Small intestine (tissue), 7 donors: ENCODE data around the gene NPM1. TPM values are rescaled to one million over a fixed set of nuclear protein-coding genes. Genes with fewer than 3 reads are reported as not detected.
"Not testable (repeated sequence)": the region's sequence is repeated elsewhere in the genome, so short reads cannot be mapped to it uniquely, and the experiment has no call there.

Experiments used
- DNase-seq, 2 donors: peaks; one replicate each; pipeline versions ENCODE4 v3.0.0 to v3.0.0-alpha.2; 2013
- FAIRE-seq: peaks from 2 replicates; lab custom pipeline; 2012; peaks lifted over from hg19 to GRCh38; lab: Jason Lieb, UNC
- H3K27ac ChIP-seq, 3 donors: one replicate each; pipeline ENCODE4 v1.5.1; 2013; ENCODE audit warnings: low read length in 2 of 3, mild to moderate bottlenecking in 2 of 3, control low read depth in 1 of 3, inconsistent platforms in 1 of 3, low read depth in 1 of 3, moderate library complexity in 1 of 3
- H3K27me3 ChIP-seq, 3 donors: one replicate each; pipeline ENCODE4 v1.6.1; 2013; ENCODE audit warnings: low read length in 3 of 3, inconsistent platforms in 1 of 3; ENCODE audit not compliant: control insufficient read depth in 3 of 3, insufficient read depth in 3 of 3
- H3K36me3 ChIP-seq, 3 donors: one replicate each; pipeline ENCODE4 v1.6.1; 2013; ENCODE audit warnings: low read length in 3 of 3, inconsistent platforms in 1 of 3, low read depth in 1 of 3, mild to moderate bottlenecking in 1 of 3, moderate library complexity in 1 of 3; ENCODE audit not compliant: control insufficient read depth in 3 of 3, insufficient read depth in 2 of 3
- H3K4me1 ChIP-seq, 3 donors: one replicate each; pipeline ENCODE4 v1.6.1; 2013; ENCODE audit warnings: low read length in 2 of 3, inconsistent platforms in 1 of 3, low read depth in 1 of 3, mild to moderate bottlenecking in 1 of 3, moderate library complexity in 1 of 3; ENCODE audit not compliant: control insufficient read depth in 3 of 3, insufficient read depth in 2 of 3
- H3K4me3 ChIP-seq, 3 donors: one replicate each; pipeline ENCODE4 v1.5.1; 2013; ENCODE audit warnings: low read length in 3 of 3, control low read depth in 1 of 3, inconsistent platforms in 1 of 3, low read depth in 1 of 3, mild to moderate bottlenecking in 1 of 3, moderate library complexity in 1 of 3
- H3K9me3 ChIP-seq, 2 donors: one replicate each; pipeline ENCODE4 v1.6.1; 2013; ENCODE audit warnings: low read depth in 1 of 2, low read length in 1 of 2; ENCODE audit not compliant: control insufficient read depth in 2 of 2, insufficient read depth in 1 of 2
- WGBS, 3 donors: extraction: QIAGEN DNeasy Blood & Tissue Kit; methylation state at CpG; one replicate each; pipeline ENCODE4 v1.1.7; 2013; 5-methylcytosine and 5-hydroxymethylcytosine counted together
- polyA plus RNA-seq, 4 donors: library from polyadenylated mRNA; stranded (reverse) in 3 of 4; unstranded in 1 of 4; fragments of 200-250 nt in 3 of 4; fragments of 120-200 nt in 1 of 4; gene quantifications; one replicate each; pipeline versions ENCODE4 v1.2.1 to v1.2.3, GENCODE V29; 2013
- donor health status: healthy with polysubstance abuse.
- donor health status: control.
- donor health status: control.
- donor health status: Bipolar disorder and iron deficiency.
- donor health status: healthy.

Gene NPM1
- polyA plus RNA-seq, 4 donors: 1,717 to 3,094 (median 2,104) TPM

GRCh38 chr5:171405615-171406014 lies 18.0 kb downstream of the NPM1 start:
- no peak for DNase-seq
- H3K4me1 ChIP-seq: peaks cover 0 to 4% (median 0%) of the 10 kb centered on the region in 3 donors
- FAIRE-seq: no peak
- 59 to 75% (median 59%) methylated on average over 3 of the region's 3 CpGs for WGBS, 3 donors
- H3K27ac ChIP-seq: no peak overlapping the region
- no peak overlapping the region for H3K4me3 ChIP-seq
- H3K9me3 ChIP-seq: no peaks in the 10 kb centered on the region
- H3K27me3 ChIP-seq: no peaks in the 10 kb centered on the region
- peaks cover 15 to 23% (median 18%) of the 10 kb centered on the region in 3 donors for H3K36me3 ChIP-seq

- H3K4me3 ChIP-seq: no peak overlapping the region
- 74 to 75% (median 74%) methylated on average over 4 of the region's 4 CpGs for WGBS, 3 donors
- no peaks in the 10 kb centered on the region for H3K27me3 ChIP-seq
- H3K9me3 ChIP-seq: no peaks in the 10 kb centered on the region
- FAIRE-seq (no peak), DNase-seq (no peak)
- H3K27ac ChIP-seq: no peak overlapping the region
- H3K36me3 ChIP-seq: peaks cover 9 to 22% (median 14%) of the 10 kb centered on the region in 3 donors
- H3K4me1 ChIP-seq: peaks cover 0 to 4% (median 0%) of the 10 kb centered on the region in 3 donors
These were observed 19.6 kb downstream of the NPM1 start for GRCh38 chr5:171407234-171407633.

GRCh38 chr5:171409164-171410136 lies 21.8 kb downstream of the NPM1 start:
- H3K36me3 ChIP-seq: peaks cover 14 to 26% (median 15%) of the 10 kb centered on the region in 3 donors
- WGBS, 3 donors: 82 to 87% (median 85%) methylated on average over 8 of the region's 8 CpGs
- no peak for FAIRE-seq
- H3K27ac ChIP-seq: no peak overlapping the region
- H3K4me1 ChIP-seq: peaks cover 0 to 4% (median 0%) of the 10 kb centered on the region in 3 donors
- no peak overlapping the region for H3K4me3 ChIP-seq
- no peak for DNase-seq
- H3K9me3 ChIP-seq: no peaks in the 10 kb centered on the region
- no peaks in the 10 kb centered on the region for H3K27me3 ChIP-seq

- no peaks in the 10 kb centered on the region for H3K27me3 ChIP-seq
- 12 to 41% (median 27%) methylated on average over 1 of the region's 1 CpG for WGBS, 3 donors
- peaks cover 14 to 26% (median 15%) of the 10 kb centered on the region in 3 donors for H3K36me3 ChIP-seq
- no peaks in the 10 kb centered on the region for H3K9me3 ChIP-seq
- H3K4me3 ChIP-seq: no peak overlapping the region
- H3K27ac ChIP-seq: no peak overlapping the region
- no peak for FAIRE-seq
- peaks cover 0 to 4% (median 0%) of the 10 kb centered on the region in 3 donors for H3K4me1 ChIP-seq
- no peak for DNase-seq
These were observed 22.5 kb downstream of the NPM1 start for GRCh38 chr5:171410181-171410580.

- DNase-seq (no peak), FAIRE-seq (no peak)
- Histone ChIP-seq H3K27ac (no peak overlapping the region), H3K4me1 (no peaks in the 10 kb centered on the region), H3K9me3 (no peaks in the 10 kb centered on the region), H3K4me3 (no peak overlapping the region), H3K27me3 (no peaks in the 10 kb centered on the region), H3K36me3 (peaks cover 9 to 26% (median 14%) of the 10 kb centered on the region in 3 donors)
- WGBS, 3 donors: 95% methylated on average over 5 of the region's 5 CpGs
These were observed 24.5 kb downstream of the NPM1 start for GRCh38 chr5:171412186-171412585.

GRCh38 chr5:171413153-171413910 lies 25.7 kb downstream of the NPM1 start:
- Histone ChIP-seq H3K9me3 (no peaks in the 10 kb centered on the region), H3K4me3 (no peak overlapping the region), H3K27ac (no peak overlapping the region), H3K27me3 (no peaks in the 10 kb centered on the region), H3K36me3 (peaks cover 6 to 26% (median 13%) of the 10 kb centered on the region in 3 donors), H3K4me1 (no peaks in the 10 kb centered on the region)
- FAIRE-seq (no peak), DNase-seq (no peak)
- WGBS, 3 donors: 88 to 90% (median 88%) methylated on average over 3 of the region's 3 CpGs

GRCh38 chr5:171413993-171414392 lies 26.3 kb downstream of the NPM1 start:
- not testable (repeated sequence) for FAIRE-seq, DNase-seq, H3K4me1 ChIP-seq, H3K27ac ChIP-seq, H3K9me3 ChIP-seq, H3K27me3 ChIP-seq, H3K4me3 ChIP-seq
- H3K36me3 ChIP-seq: peaks cover 6 to 23% (median 11%) of the 10 kb centered on the region in 3 donors
- 73 to 88% (median 81%) methylated on average over 5 of the region's 5 CpGs for WGBS, 3 donors

- FAIRE-seq: no peak
- Histone ChIP-seq H3K27me3 (peaks cover 0 to 4% (median 0%) of the 10 kb centered on the region in 3 donors), H3K27ac (no peak overlapping the region), H3K9me3 (no peaks in the 10 kb centered on the region), H3K36me3 (peaks cover 0 to 15% (median 9%) of the 10 kb centered on the region in 3 donors), H3K4me3 (no peak overlapping the region), H3K4me1 (peaks cover 0 to 8% (median 4%) of the 10 kb centered on the region in 3 donors)
- 85 to 89% (median 86%) methylated on average over 9 of the region's 9 CpGs for WGBS, 3 donors
- no peak for DNase-seq
These were observed 27.6 kb downstream of the NPM1 start for GRCh38 chr5:171415115-171415730.
